Measurements from ENCODE around the gene NPC1. TPM values are rescaled to one million over a fixed set of nuclear protein-coding genes. Genes with fewer than 3 reads are reported as not detected.

NPC1 gene
- total and polyA plus RNA-seq, 2 of the 8 experiments (the other 6 are each of a cell fraction or from before 2014, with no cell fraction given), result 34.1 to 39.5 TPM

DNA sequence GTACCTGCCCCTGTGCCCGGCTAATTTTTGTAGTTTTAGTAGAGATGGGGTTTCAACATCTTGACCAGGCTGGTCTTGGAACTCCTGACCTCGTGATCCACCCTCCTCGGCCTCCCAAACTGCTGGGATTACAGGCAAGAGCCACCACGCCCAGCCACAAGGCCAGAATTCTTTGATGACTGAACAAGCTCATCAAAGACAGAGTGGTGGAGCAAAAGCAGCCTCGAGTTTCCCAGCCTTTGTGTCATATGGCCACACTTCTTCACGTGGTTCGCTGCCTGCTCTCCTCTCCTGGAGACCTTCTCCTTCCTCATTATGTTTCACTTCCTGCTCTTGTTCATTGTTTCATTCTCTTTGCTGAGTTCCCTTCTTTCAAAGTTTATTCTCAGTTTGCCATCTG is 9.9 kb upstream of the NPC1 start:
- H3K4me2 ChIP-seq (ENCODE audit: insufficient read depth in 1 of 2, low read depth in 2 of 2, low read length in 2 of 2), result no peak overlapping the region
- WGBS, 2 experiments (ENCODE audit: extremely low coverage in 1 of 2, insufficient coverage in 1 of 2, insufficient read length in 1 of 2, insufficient replicate concordance in 2 of 2, low coverage in 1 of 2, low lambda C conversion rate in 2 of 2, missing lambda C conversion rate in 1 of 2), result 89% methylated on average over 7 of the region's 7 CpGs; no CpG with 5 or more reads in 1 of the 2 experiments
- H4K8ac ChIP-seq (ENCODE audit: extremely low read depth, insufficient read depth, low read length), result no peak overlapping the region
- no peak overlapping the region for H2AK5ac ChIP-seq (ENCODE audit: low read depth, low read length)
- no peaks in the 10 kb centered on the region for H3K79me1 ChIP-seq (ENCODE audit: low read depth, low read length)
- no peak overlapping the region for H3K23ac ChIP-seq (ENCODE audit: insufficient read length)
- H4K91ac ChIP-seq (replicated peaks; ENCODE audit: insufficient read length, low read length), result no peak overlapping the region
- no peak overlapping the region for H2BK5ac ChIP-seq (ENCODE audit: low read depth, low read length)
- H3K23me2 ChIP-seq (ENCODE audit: low read depth, low read length), result no peaks in the 10 kb centered on the region
- FAIRE-seq (no peak), DNase-seq (ENCODE audit: low read depth in 1 of 2, low spot score in 2 of 2) (no peak)
- no peaks in the 10 kb centered on the region for H3K79me2 ChIP-seq (ENCODE audit: control insufficient read depth in 1 of 2, insufficient read depth in 2 of 2, low read length in 2 of 2)
- no peaks in the 10 kb centered on the region for H3K4me1 ChIP-seq (replicated peaks in 1 of 4; ENCODE audit: control insufficient read depth in 3 of 4, insufficient read depth in 4 of 4, low read length in 3 of 4)
- no peak overlapping the region for H2AFZ ChIP-seq (ENCODE audit: low read length)
- no peak overlapping the region for H2BK12ac ChIP-seq (ENCODE audit: low read depth, low read length)
- H3K56ac ChIP-seq (replicated peaks; ENCODE audit: insufficient read length, low read depth, low read length), result no peak overlapping the region
- no peak overlapping the region for H3K14ac ChIP-seq (ENCODE audit: insufficient read length)
- CTCF ChIA-PET (ENCODE audit: partially characterized antibody), result interaction anchor here (1.5 kb wide), 1 partner anchor 12 kb away, joined by 3 read pairs; no protein-coding TSS in a partner anchor
- H3K27ac ChIP-seq (ENCODE audit: low read depth, low read length), result no peak overlapping the region
- H4K5ac ChIP-seq (ENCODE audit: insufficient read length, low read depth, low read length), result no peak overlapping the region
- H3K27me3 ChIP-seq (replicated peaks in 1 of 4; ENCODE audit: control insufficient read depth in 3 of 4, extremely low read depth in 1 of 4, insufficient read depth in 3 of 4, low read length in 3 of 4), result no peaks in the 10 kb centered on the region
- no peaks in the 10 kb centered on the region for H3K36me3 ChIP-seq (ENCODE audit: control insufficient read depth in 2 of 4, insufficient read depth in 4 of 4, low read length in 3 of 4)
- H4K20me1 ChIP-seq (replicated peaks in 1 of 2; ENCODE audit: control insufficient read depth in 1 of 2, insufficient read depth in 2 of 2, low read length in 2 of 2), result no peaks in the 10 kb centered on the region
- H2BK15ac ChIP-seq (ENCODE audit: low read length), result no peak overlapping the region
- H3K4me3 ChIP-seq (ENCODE audit: extremely low read depth in 1 of 4, insufficient read depth in 2 of 4, low read depth in 3 of 4, low read length in 4 of 4), result no peak overlapping the region
- POLR2A ChIA-PET (ENCODE audit: partially characterized antibody), result no interaction called here
- H3K4ac ChIP-seq (replicated peaks; ENCODE audit: insufficient read length, low read depth, low read length), result no peak overlapping the region
- H2BK20ac ChIP-seq (ENCODE audit: low read length), result no peak overlapping the region
- H3K9ac ChIP-seq (replicated peaks in 1 of 4; ENCODE audit: extremely low read depth in 1 of 4, low read depth in 3 of 4, low read length in 3 of 4), result no peak overlapping the region
- H3K9me3 ChIP-seq (ENCODE audit: insufficient read depth in 2 of 2, low read depth in 1 of 2, low read length in 1 of 2), result no peaks in the 10 kb centered on the region
- H3K18ac ChIP-seq (ENCODE audit: extremely low read depth, low read length), result no peak overlapping the region
- H2BK120ac ChIP-seq (replicated peaks; ENCODE audit: low read depth, low read length), result no peak overlapping the region
- TF ChIP-seq KDM4A (IDR thresholded peaks at IDR 0.05; ENCODE audit: low read depth, low read length, severe bottlenecking), result no peak
- no peak for TF ChIP-seq SUZ12 (IDR thresholded peaks at IDR 0.05; ENCODE audit: low read length)
- no peak for TF ChIP-seq POU5F1 (IDR thresholded peaks at IDR 0.05; ENCODE audit: low read depth, low read length)
- no peak for TF ChIP-seq YY1 (IDR thresholded peaks at IDR 0.05; ENCODE audit: low read depth, low read length)
- no peak for TF ChIP-seq TBP (IDR thresholded peaks at IDR 0.05; ENCODE audit: low read depth, low read length)
- TF ChIP-seq, protein P1, sequence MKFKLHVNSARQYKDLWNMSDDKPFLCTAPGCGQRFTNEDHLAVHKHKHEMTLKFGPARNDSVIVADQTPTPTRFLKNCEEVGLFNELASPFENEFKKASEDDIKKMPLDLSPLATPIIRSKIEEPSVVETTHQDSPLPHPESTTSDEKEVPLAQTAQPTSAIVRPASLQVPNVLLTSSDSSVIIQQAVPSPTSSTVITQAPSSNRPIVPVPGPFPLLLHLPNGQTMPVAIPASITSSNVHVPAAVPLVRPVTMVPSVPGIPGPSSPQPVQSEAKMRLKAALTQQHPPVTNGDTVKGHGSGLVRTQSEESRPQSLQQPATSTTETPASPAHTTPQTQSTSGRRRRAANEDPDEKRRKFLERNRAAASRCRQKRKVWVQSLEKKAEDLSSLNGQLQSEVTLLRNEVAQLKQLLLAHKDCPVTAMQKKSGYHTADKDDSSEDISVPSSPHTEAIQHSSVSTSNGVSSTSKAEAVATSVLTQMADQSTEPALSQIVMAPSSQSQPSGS (IDR thresholded peaks at IDR 0.05; ENCODE audit: low read length), result no peak
- TF ChIP-seq GABPA (IDR thresholded peaks at IDR 0.05; ENCODE audit: borderline replicate concordance, insufficient read depth, low read length), result no peak
- no peak for TF ChIP-seq SIX5 (IDR thresholded peaks at IDR 0.05; ENCODE audit: low read depth, low read length)
- no peak for TF ChIP-seq POLR2A (IDR thresholded peaks at IDR 0.05; ENCODE audit: control extremely low read depth in 1 of 2, low read depth in 2 of 2, low read length in 2 of 2)
- TF ChIP-seq HDAC2 (IDR thresholded peaks at IDR 0.05; ENCODE audit: borderline replicate concordance in 1 of 2, low read depth in 2 of 2, low read length in 2 of 2), result no peak

Data from H1 (cell line).